ENCODE results near the gene PCDH11X.
"Not testable (repeated sequence)": the region's sequence is repeated elsewhere in the genome, so short reads cannot be mapped to it uniquely, and the experiment has no call there.

DNA sequence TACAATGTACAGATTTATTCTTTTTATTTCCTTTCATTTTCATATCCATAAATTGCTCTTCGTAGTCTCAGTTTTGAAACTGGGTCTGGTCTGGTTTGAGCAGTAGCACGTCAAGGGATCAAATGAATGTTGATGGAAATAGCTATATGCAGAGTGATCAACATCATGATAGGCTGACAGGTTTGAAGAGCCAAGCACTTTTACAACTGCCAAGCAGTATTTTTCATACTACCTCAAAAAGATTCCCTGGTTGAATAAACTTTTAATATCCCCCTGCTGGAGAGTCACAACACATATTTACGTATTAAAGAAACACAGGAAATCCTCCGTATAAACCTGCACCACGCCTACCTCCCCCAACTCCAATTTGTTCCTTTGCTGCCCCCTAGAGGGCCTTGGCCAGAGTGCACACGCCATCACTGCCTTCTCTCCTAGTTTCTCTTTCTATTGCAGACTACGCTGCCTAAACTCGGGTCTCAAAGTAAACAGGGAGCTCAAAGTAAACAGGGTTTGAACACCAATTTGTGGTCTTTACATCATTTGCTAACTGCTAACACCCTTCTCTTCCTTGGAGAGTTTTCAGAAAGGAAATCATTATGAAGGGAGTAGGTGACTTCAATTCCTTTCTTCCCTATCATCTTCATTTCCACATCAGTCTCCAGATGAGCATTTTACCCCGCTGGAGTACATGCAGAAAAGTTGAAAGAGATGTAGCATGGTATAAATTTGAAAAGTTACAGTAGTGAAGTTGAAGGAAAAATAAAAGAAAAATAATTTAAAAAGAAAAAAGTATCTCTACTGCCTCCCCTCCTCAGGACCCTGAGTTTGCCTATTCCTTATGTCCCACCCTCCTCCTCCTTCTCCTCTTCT lies 8.3 kb upstream of the PCDH11X start:
- TF ChIP-seq POLR2A (IDR thresholded peaks at IDR 0.05; ENCODE audit: low read length); GATA1 (IDR thresholded peaks at IDR 0.05; ENCODE audit: low read depth, low read length): not testable (repeated sequence)

Measured in erythroblast (primary cell).